ENCODE measurements around the gene MAP2K1.
"Not testable (repeated sequence)": the region's sequence is repeated elsewhere in the genome, so short reads cannot be mapped to it uniquely, and the experiment has no call there.

The MAP2K1 gene

GRCh38 chr15:66425837-66426236 is 39.1 kb downstream of the MAP2K1 start:
- no peak for DNase-seq (ENCODE audit: low read depth)

GRCh38 chr15:66429117-66429516 is 42.4 kb downstream of the MAP2K1 start:
- DNase-seq (ENCODE audit: low read depth) = no peak

- DNase-seq (ENCODE audit: low read depth) = no peak
Measured at GRCh38 chr15:66429546-66429945, 42.8 kb downstream of the MAP2K1 start.

GRCh38 chr15:66430627-66431255 is 44.0 kb downstream of the MAP2K1 start:
- no peak for DNase-seq (ENCODE audit: low read depth)

- no peak for DNase-seq (ENCODE audit: low read depth)
Measured at GRCh38 chr15:66433726-66434125, 47.0 kb downstream of the MAP2K1 start.

- no peak for DNase-seq (ENCODE audit: low read depth)
Measured at GRCh38 chr15:66440501-66440900, 53.8 kb downstream of the MAP2K1 start.

GRCh38 chr15:66452420-66452819 is 65.7 kb downstream of the MAP2K1 start:
- DNase-seq (ENCODE audit: low read depth) = no peak

GRCh38 chr15:66452971-66453580 is 66.4 kb downstream of the MAP2K1 start:
- no peak for DNase-seq (ENCODE audit: low read depth)

GRCh38 chr15:66454143-66454542 is 67.4 kb downstream of the MAP2K1 start:
- no peak for DNase-seq (ENCODE audit: low read depth)

GRCh38 chr15:66456211-66456610 is 69.5 kb downstream of the MAP2K1 start:
- no peak for DNase-seq (ENCODE audit: low read depth)

- no peak for DNase-seq (ENCODE audit: low read depth)
Measured at GRCh38 chr15:66459818-66460615, 73.3 kb downstream of the MAP2K1 start.

- not testable (repeated sequence) for DNase-seq (ENCODE audit: low read depth)
Measured at GRCh38 chr15:66461294-66461693, 74.6 kb downstream of the MAP2K1 start.

- no peak for DNase-seq (ENCODE audit: low read depth)
Measured at GRCh38 chr15:66461917-66462316, 75.2 kb downstream of the MAP2K1 start.

- DNase-seq (ENCODE audit: low read depth) = no peak
Measured at GRCh38 chr15:66462627-66463026, 75.9 kb downstream of the MAP2K1 start.

- not testable (repeated sequence) for DNase-seq (ENCODE audit: low read depth)
Measured at GRCh38 chr15:66465294-66465693, 78.6 kb downstream of the MAP2K1 start.

- DNase-seq (ENCODE audit: low read depth) = not testable (repeated sequence)
Measured at GRCh38 chr15:66467162-66468040, 80.7 kb downstream of the MAP2K1 start.

GRCh38 chr15:66470825-66471224 is 84.1 kb downstream of the MAP2K1 start:
- not testable (repeated sequence) for DNase-seq (ENCODE audit: low read depth)

- DNase-seq (ENCODE audit: low read depth) = no peak
Measured at GRCh38 chr15:66472176-66472999, 85.7 kb downstream of the MAP2K1 start.

GRCh38 chr15:66474135-66474534 is 87.4 kb downstream of the MAP2K1 start:
- DNase-seq (ENCODE audit: low read depth) = no peak

- DNase-seq (ENCODE audit: low read depth) = no peak
Measured at GRCh38 chr15:66474963-66475362, 88.3 kb downstream of the MAP2K1 start.

- no peak for DNase-seq (ENCODE audit: low read depth)
Measured at GRCh38 chr15:66476535-66476934, 89.8 kb downstream of the MAP2K1 start.
